Measurements from ENCODE around the gene GALR2.
"Not testable (repeated sequence)": the region's sequence is repeated elsewhere in the genome, so short reads cannot be mapped to it uniquely, and the experiment has no call there.

GALR2 gene

GRCh38 chr17:76050538-76051467 lies 23.8 kb upstream of the GALR2 start:
- no peak for DNase-seq

- DNase-seq: no peak
These were observed 23.0 kb upstream of the GALR2 start for GRCh38 chr17:76051561-76051960.

GRCh38 chr17:76053246-76054111 lies 21.1 kb upstream of the GALR2 start:
- DNase-seq: peak; percentile 40

- DNase-seq: no peak
These were observed 20.5 kb upstream of the GALR2 start for GRCh38 chr17:76054112-76054476.

GRCh38 chr17:76056882-76057281 lies 17.7 kb upstream of the GALR2 start:
- no peak for DNase-seq

GRCh38 chr17:76058264-76058663 lies 16.3 kb upstream of the GALR2 start:
- not testable (repeated sequence) for DNase-seq

GRCh38 chr17:76063875-76064546 lies 10.6 kb upstream of the GALR2 start:
- DNase-seq: peak; percentile 72

GRCh38 chr17:76065775-76066174 lies 8.8 kb upstream of the GALR2 start:
- no peak for DNase-seq

GRCh38 chr17:76071531-76072147 lies 2.9 kb upstream of the GALR2 start:
- DNase-seq: peak; percentile 48

GRCh38 chr17:76072148-76072858 lies 2.3 kb upstream of the GALR2 start, which contains the start of gene SRP68:
Gene SRP68 (minus strand): TSS chr17:76072517. CDS start chr17:76072491, 26 bp downstream.
- peak; percentile 85 for DNase-seq

- peak; percentile 14 for DNase-seq
These were observed 974 bp downstream of the GALR2 start for GRCh38 chr17:76075364-76076145.

GRCh38 chr17:76076146-76076764 lies 1.7 kb downstream of the GALR2 start:
- DNase-seq: no peak

- peak; percentile 40 for DNase-seq
These were observed 2.4 kb downstream of the GALR2 start for GRCh38 chr17:76076765-76077583.

- no peak for DNase-seq
These were observed 3.1 kb downstream of the GALR2 start for GRCh38 chr17:76077584-76078110.

GRCh38 chr17:76078370-76078769 lies 3.8 kb downstream of the GALR2 start:
- DNase-seq: not testable (repeated sequence)

- DNase-seq: no peak
These were observed 4.4 kb downstream of the GALR2 start, which contains the start of gene ZACN for GRCh38 chr17:76078860-76079534. Gene ZACN (plus strand): TSS chr17:76079182. CDS start chr17:76079265, 83 bp downstream.

GRCh38 chr17:76079535-76079955 lies 5.0 kb downstream of the GALR2 start:
- no peak for DNase-seq

- no peak for DNase-seq
These were observed 5.6 kb downstream of the GALR2 start for GRCh38 chr17:76079956-76080767.

Measured in activated naive CD4-positive, alpha-beta T cell treated with Interleukin-2 at 50 U/mL for 16 hours (primary cell).